Measurements from ENCODE around the gene MUC5B.

Gene MUC5B

GRCh38 chr11:1228101-1228821 lies 5.4 kb downstream of the MUC5B start:
- H4K20me1 ChIP-seq (ENCODE audit: insufficient read depth, low read length) = no peaks in the 10 kb centered on the region
- H3F3A ChIP-seq (ENCODE audit: insufficient read depth, low read length) = no peaks in the 10 kb centered on the region
- H3K4me2 ChIP-seq (ENCODE audit: low read length) = no peak overlapping the region
- H3K9ac ChIP-seq (ENCODE audit: low read length) = no peak overlapping the region
- no peak overlapping the region for H2AFZ ChIP-seq (ENCODE audit: low read length)
- TF ChIP-seq EZH2 (IDR thresholded peaks at IDR 0.05; ENCODE audit: borderline replicate concordance, low read length) = no peak
- TF ChIP-seq CTCF (IDR thresholded peaks at IDR 0.05; ENCODE audit: low read length) = no peak
- H3K9me2 ChIP-seq (ENCODE audit: low read depth, low read length) = no peaks in the 10 kb centered on the region
- no peaks in the 10 kb centered on the region for H3K27me3 ChIP-seq (ENCODE audit: insufficient read depth, low read length)
- H3K36me3 ChIP-seq (ENCODE audit: insufficient read depth, low read length) = no peaks in the 10 kb centered on the region
- no peaks in the 10 kb centered on the region for H3K4me1 ChIP-seq (ENCODE audit: insufficient read depth, low read length, severe bottlenecking)
- H3K27ac ChIP-seq (ENCODE audit: low read depth, low read length, poor library complexity, severe bottlenecking) = no peak overlapping the region
- no peak overlapping the region for H3K4me3 ChIP-seq (ENCODE audit: low read depth, low read length, poor library complexity, severe bottlenecking)
- no peaks in the 10 kb centered on the region for H3K79me2 ChIP-seq (ENCODE audit: insufficient read depth, low read length)
- no peaks in the 10 kb centered on the region for H3K9me3 ChIP-seq (ENCODE audit: low read length)

GRCh38 chr11:1228921-1229451 lies 6.1 kb downstream of the MUC5B start:
- H3K27me3 ChIP-seq (ENCODE audit: insufficient read depth, low read length) = no peaks in the 10 kb centered on the region
- H3K27ac ChIP-seq (ENCODE audit: low read depth, low read length, poor library complexity, severe bottlenecking) = no peak overlapping the region
- no peak overlapping the region for H3K9ac ChIP-seq (ENCODE audit: low read length)
- H3K79me2 ChIP-seq (ENCODE audit: insufficient read depth, low read length) = no peaks in the 10 kb centered on the region
- H4K20me1 ChIP-seq (ENCODE audit: insufficient read depth, low read length) = no peaks in the 10 kb centered on the region
- no peaks in the 10 kb centered on the region for H3K9me3 ChIP-seq (ENCODE audit: low read length)
- no peak for TF ChIP-seq CTCF (IDR thresholded peaks at IDR 0.05; ENCODE audit: low read length)
- no peak for TF ChIP-seq EZH2 (IDR thresholded peaks at IDR 0.05; ENCODE audit: borderline replicate concordance, low read length)
- H3K4me1 ChIP-seq (ENCODE audit: insufficient read depth, low read length, severe bottlenecking) = no peaks in the 10 kb centered on the region
- no peak overlapping the region for H2AFZ ChIP-seq (ENCODE audit: low read length)
- no peak overlapping the region for H3K4me2 ChIP-seq (ENCODE audit: low read length)
- no peak overlapping the region for H3K4me3 ChIP-seq (ENCODE audit: low read depth, low read length, poor library complexity, severe bottlenecking)
- H3F3A ChIP-seq (ENCODE audit: insufficient read depth, low read length) = no peaks in the 10 kb centered on the region
- H3K9me2 ChIP-seq (ENCODE audit: low read depth, low read length) = no peaks in the 10 kb centered on the region
- no peaks in the 10 kb centered on the region for H3K36me3 ChIP-seq (ENCODE audit: insufficient read depth, low read length)

GRCh38 chr11:1229471-1230120 lies 6.7 kb downstream of the MUC5B start:
- no peak overlapping the region for H2AFZ ChIP-seq (ENCODE audit: low read length)
- no peak overlapping the region for H3K27ac ChIP-seq (ENCODE audit: low read depth, low read length, poor library complexity, severe bottlenecking)
- no peaks in the 10 kb centered on the region for H3K27me3 ChIP-seq (ENCODE audit: insufficient read depth, low read length)
- no peaks in the 10 kb centered on the region for H4K20me1 ChIP-seq (ENCODE audit: insufficient read depth, low read length)
- no peaks in the 10 kb centered on the region for H3K9me3 ChIP-seq (ENCODE audit: low read length)
- no peaks in the 10 kb centered on the region for H3F3A ChIP-seq (ENCODE audit: insufficient read depth, low read length)
- no peaks in the 10 kb centered on the region for H3K36me3 ChIP-seq (ENCODE audit: insufficient read depth, low read length)
- no peaks in the 10 kb centered on the region for H3K4me1 ChIP-seq (ENCODE audit: insufficient read depth, low read length, severe bottlenecking)
- H3K4me3 ChIP-seq (ENCODE audit: low read depth, low read length, poor library complexity, severe bottlenecking) = no peak overlapping the region
- TF ChIP-seq CTCF (IDR thresholded peaks at IDR 0.05; ENCODE audit: low read length) = no peak
- no peak for TF ChIP-seq EZH2 (IDR thresholded peaks at IDR 0.05; ENCODE audit: borderline replicate concordance, low read length)
- no peaks in the 10 kb centered on the region for H3K9me2 ChIP-seq (ENCODE audit: low read depth, low read length)
- H3K9ac ChIP-seq (ENCODE audit: low read length) = no peak overlapping the region
- H3K79me2 ChIP-seq (ENCODE audit: insufficient read depth, low read length) = no peaks in the 10 kb centered on the region
- no peak overlapping the region for H3K4me2 ChIP-seq (ENCODE audit: low read length)

Data from OCI-LY1 (cell line).